Mesothelial cell of epicardium (in vitro differentiated cells): ENCODE measurements around the gene BPIFB4. TPM values are rescaled to one million over a fixed set of nuclear protein-coding genes. Genes with fewer than 3 reads are reported as not detected.

ENCODE experiments used
- DNase-seq, 2 experiments: peaks; one replicate each; pipeline ENCODE4 v3.0.0; 2021; ENCODE audit warnings: low spot score in 2 of 2; ENCODE audit not compliant: unreplicated experiment in 2 of 2
- H3K27ac Mint-ChIP-seq: 2 replicates; pipeline ENCODE4 v1.8.0; 2021; ENCODE audit warnings: mixed read lengths
- H3K27me3 Mint-ChIP-seq: 2 replicates; pipeline ENCODE4 v1.8.0; 2021; ENCODE audit warnings: low read depth, mixed read lengths
- H3K36me3 Mint-ChIP-seq: 2 replicates; pipeline ENCODE4 v1.8.0; 2021; ENCODE audit warnings: mixed read lengths
- H3K4me1 Mint-ChIP-seq: 2 replicates; pipeline ENCODE4 v1.8.0; 2021; ENCODE audit warnings: mixed read lengths
- H3K4me3 Mint-ChIP-seq: 2 replicates; pipeline ENCODE4 v1.8.0; 2021; ENCODE audit warnings: mild to moderate bottlenecking, moderate library complexity, mixed read lengths
- H3K9me3 Mint-ChIP-seq: 2 replicates; pipeline ENCODE4 v1.8.0; 2021; ENCODE audit warnings: mixed read lengths
- CTCF ChIP-seq: fragments of 200-600 bp; sonication (generic); IDR thresholded peaks from one replicate; pipeline ENCODE4 v1.5.0; 2021; ENCODE audit warnings: antibody characterized with exemption; ENCODE audit not compliant: unreplicated experiment
- total RNA-seq: library from RNA; stranded (reverse); gene quantifications from 3 replicates; pipeline ENCODE4 v1.2.1, GENCODE V29; 2021

Gene BPIFB4
- total RNA-seq, 1 donor from 2014 or later, result not detected

DNA sequence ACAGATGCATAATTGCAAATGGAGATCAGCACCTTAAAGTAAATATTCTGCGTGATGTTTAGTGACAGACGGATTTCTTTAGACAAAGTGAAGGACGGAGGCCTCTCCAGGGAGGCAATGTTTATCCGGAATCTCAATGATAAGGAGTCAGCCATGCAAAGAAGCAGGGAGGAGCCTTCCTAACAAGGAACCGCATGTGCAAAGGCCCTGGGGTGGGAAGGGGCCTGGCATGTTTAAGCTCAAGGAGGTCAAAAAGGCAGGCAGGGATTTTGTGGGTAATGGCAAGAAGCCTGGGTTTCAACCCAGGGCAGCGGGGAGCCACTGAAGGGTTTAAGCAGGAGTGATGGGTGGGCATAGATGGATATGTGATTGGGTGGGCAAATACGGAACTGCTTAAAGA lies 25.1 kb upstream of the BPIFB4 start:
- Mint-ChIP-seq H3K4me1 (no peaks in the 10 kb centered on the region), H3K9me3 (no peaks in the 10 kb centered on the region), H3K4me3 (no peak overlapping the region), H3K27me3 (peaks cover 9% of the 10 kb centered on the region), H3K36me3 (no peaks in the 10 kb centered on the region), H3K27ac (no peak overlapping the region)
- DNase-seq, result no peak
- TF ChIP-seq CTCF, result no peak

DNA sequence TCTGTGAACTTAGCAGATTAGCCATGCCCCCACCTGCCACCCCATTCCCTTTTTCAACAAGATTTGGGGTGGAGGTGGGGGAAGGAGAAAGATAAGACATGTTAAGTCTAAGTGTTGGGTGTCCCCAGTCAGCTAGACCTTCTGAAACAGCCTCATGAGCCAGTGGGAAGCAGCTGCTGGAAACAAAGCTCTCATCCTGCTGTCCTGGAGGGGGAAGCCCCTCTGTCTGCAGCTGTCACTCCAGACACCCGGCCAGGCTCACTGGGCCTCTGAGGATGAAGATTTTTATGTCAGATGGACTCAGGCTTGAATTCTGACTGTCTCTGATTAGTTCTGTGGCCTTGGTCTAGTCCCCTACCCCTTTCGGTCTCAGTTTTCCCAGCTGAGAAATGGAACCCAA lies 24.7 kb upstream of the BPIFB4 start:
- H3K27ac Mint-ChIP-seq, result no peak overlapping the region
- peaks cover 9% of the 10 kb centered on the region for H3K27me3 Mint-ChIP-seq
- H3K36me3 Mint-ChIP-seq, result no peaks in the 10 kb centered on the region
- no peak for TF ChIP-seq CTCF
- H3K4me3 Mint-ChIP-seq, result no peak overlapping the region
- H3K9me3 Mint-ChIP-seq, result no peaks in the 10 kb centered on the region
- H3K4me1 Mint-ChIP-seq, result no peaks in the 10 kb centered on the region
- no peak for DNase-seq

GRCh38 chr20:33059136-33059535 lies 20.3 kb upstream of the BPIFB4 start:
- H3K36me3 Mint-ChIP-seq, result no peaks in the 10 kb centered on the region
- no peaks in the 10 kb centered on the region for H3K9me3 Mint-ChIP-seq
- TF ChIP-seq CTCF, result no peak
- H3K4me3 Mint-ChIP-seq, result no peak overlapping the region
- H3K4me1 Mint-ChIP-seq, result no peaks in the 10 kb centered on the region
- H3K27me3 Mint-ChIP-seq, result peaks cover 8% of the 10 kb centered on the region
- no peak for DNase-seq
- H3K27ac Mint-ChIP-seq, result no peak overlapping the region

GRCh38 chr20:33059741-33060390 lies 19.6 kb upstream of the BPIFB4 start:
- no peak for DNase-seq
- Mint-ChIP-seq H3K27ac (no peak overlapping the region), H3K4me3 (no peak overlapping the region), H3K9me3 (no peaks in the 10 kb centered on the region), H3K36me3 (no peaks in the 10 kb centered on the region), H3K4me1 (no peaks in the 10 kb centered on the region), H3K27me3 (peaks cover 5% of the 10 kb centered on the region)
- TF ChIP-seq CTCF, result no peak

DNA sequence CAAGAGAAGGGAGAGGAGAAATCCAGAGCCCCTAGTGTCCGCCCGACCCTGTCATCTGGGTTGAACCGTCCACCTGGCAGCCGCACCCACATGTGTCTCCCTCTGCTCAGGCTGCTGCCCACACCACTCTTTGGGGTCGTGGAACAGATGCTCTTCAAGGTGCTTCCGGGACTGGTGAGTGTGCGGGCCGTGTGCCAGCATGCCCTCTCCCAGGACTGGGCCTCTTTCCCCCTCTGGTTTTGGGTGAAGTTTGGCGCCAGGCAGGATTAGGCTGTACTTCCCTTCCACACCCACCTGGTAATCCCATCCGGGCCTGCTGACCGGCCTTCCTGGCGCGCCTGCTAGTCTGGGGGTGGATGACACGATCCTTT lies 17.8 kb upstream of the BPIFB4 start:
- DNase-seq, result no peak
- no peak overlapping the region for H3K27ac Mint-ChIP-seq
- no peak for TF ChIP-seq CTCF
- H3K9me3 Mint-ChIP-seq, result no peaks in the 10 kb centered on the region
- no peaks in the 10 kb centered on the region for H3K36me3 Mint-ChIP-seq
- peaks cover 3% of the 10 kb centered on the region for H3K27me3 Mint-ChIP-seq
- H3K4me3 Mint-ChIP-seq, result no peak overlapping the region
- no peaks in the 10 kb centered on the region for H3K4me1 Mint-ChIP-seq
